ENCODE data around the gene XKR8.

GRCh38 chr1:27928216-27928954 is 31.4 kb upstream of the XKR8 start:
- TF ChIP-seq, protein P1, sequence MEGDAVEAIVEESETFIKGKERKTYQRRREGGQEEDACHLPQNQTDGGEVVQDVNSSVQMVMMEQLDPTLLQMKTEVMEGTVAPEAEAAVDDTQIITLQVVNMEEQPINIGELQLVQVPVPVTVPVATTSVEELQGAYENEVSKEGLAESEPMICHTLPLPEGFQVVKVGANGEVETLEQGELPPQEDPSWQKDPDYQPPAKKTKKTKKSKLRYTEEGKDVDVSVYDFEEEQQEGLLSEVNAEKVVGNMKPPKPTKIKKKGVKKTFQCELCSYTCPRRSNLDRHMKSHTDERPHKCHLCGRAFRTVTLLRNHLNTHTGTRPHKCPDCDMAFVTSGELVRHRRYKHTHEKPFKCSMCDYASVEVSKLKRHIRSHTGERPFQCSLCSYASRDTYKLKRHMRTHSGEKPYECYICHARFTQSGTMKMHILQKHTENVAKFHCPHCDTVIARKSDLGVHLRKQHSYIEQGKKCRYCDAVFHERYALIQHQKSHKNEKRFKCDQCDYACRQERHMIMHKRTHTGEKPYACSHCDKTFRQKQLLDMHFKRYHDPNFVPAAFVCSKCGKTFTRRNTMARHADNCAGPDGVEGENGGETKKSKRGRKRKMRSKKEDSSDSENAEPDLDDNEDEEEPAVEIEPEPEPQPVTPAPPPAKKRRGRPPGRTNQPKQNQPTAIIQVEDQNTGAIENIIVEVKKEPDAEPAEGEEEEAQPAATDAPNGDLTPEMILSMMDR (IDR thresholded peaks at IDR 0.05; ENCODE audit: poor library complexity, severe bottlenecking), result no peak
- TF ChIP-seq RAD21 (conservative IDR thresholded peaks at IDR 0.05) (no peak), EP300 (conservative IDR thresholded peaks at IDR 0.05; ENCODE audit: poor library complexity, severe bottlenecking) (no peak), EZH2 (IDR thresholded peaks at IDR 0.05; ENCODE audit: borderline replicate concordance, insufficient read depth, low read length, poor library complexity, severe bottlenecking) (no peak), SMC3 (conservative IDR thresholded peaks at IDR 0.05; ENCODE audit: poor library complexity) (no peak)
- TF ChIP-seq, protein P2, sequence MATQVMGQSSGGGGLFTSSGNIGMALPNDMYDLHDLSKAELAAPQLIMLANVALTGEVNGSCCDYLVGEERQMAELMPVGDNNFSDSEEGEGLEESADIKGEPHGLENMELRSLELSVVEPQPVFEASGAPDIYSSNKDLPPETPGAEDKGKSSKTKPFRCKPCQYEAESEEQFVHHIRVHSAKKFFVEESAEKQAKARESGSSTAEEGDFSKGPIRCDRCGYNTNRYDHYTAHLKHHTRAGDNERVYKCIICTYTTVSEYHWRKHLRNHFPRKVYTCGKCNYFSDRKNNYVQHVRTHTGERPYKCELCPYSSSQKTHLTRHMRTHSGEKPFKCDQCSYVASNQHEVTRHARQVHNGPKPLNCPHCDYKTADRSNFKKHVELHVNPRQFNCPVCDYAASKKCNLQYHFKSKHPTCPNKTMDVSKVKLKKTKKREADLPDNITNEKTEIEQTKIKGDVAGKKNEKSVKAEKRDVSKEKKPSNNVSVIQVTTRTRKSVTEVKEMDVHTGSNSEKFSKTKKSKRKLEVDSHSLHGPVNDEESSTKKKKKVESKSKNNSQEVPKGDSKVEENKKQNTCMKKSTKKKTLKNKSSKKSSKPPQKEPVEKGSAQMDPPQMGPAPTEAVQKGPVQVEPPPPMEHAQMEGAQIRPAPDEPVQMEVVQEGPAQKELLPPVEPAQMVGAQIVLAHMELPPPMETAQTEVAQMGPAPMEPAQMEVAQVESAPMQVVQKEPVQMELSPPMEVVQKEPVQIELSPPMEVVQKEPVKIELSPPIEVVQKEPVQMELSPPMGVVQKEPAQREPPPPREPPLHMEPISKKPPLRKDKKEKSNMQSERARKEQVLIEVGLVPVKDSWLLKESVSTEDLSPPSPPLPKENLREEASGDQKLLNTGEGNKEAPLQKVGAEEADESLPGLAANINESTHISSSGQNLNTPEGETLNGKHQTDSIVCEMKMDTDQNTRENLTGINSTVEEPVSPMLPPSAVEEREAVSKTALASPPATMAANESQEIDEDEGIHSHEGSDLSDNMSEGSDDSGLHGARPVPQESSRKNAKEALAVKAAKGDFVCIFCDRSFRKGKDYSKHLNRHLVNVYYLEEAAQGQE (IDR thresholded peaks at IDR 0.05; ENCODE audit: borderline replicate concordance), result no peak
